HepG2 (cell line): ENCODE results near the gene FNDC8. TPM values are rescaled to one million over a fixed set of nuclear protein-coding genes. Genes with fewer than 3 reads are reported as not detected.

Experiments
- BCL3 ChIP-seq: sonication (generic); formaldehyde crosslinking; IDR thresholded peaks from 2 replicates; pipeline ENCODE4 v1.5.1; 2020; ENCODE audit warnings: mild to moderate bottlenecking, missing genetic modification reagents, moderate library complexity
- FOXJ3 ChIP-seq: sonication (generic); formaldehyde crosslinking; IDR thresholded peaks from 2 replicates; pipeline ENCODE4 v1.4.0; 2020; ENCODE audit warnings: missing genetic modification reagents, mild to moderate bottlenecking, borderline replicate concordance
- PHF8 ChIP-seq: sonication (generic); formaldehyde crosslinking; IDR thresholded peaks from 2 replicates; pipeline ENCODE4 v1.5.0; 2020; ENCODE audit warnings: missing genetic modification reagents
- RFX3 ChIP-seq: IDR thresholded peaks from 2 replicates; pipeline ENCODE4 v1.6.1; 2016; ENCODE audit warnings: missing biosample characterization, missing genetic modification reagents
- TARDBP ChIP-seq: sonication (generic); formaldehyde crosslinking; IDR thresholded peaks from 2 replicates; pipeline ENCODE4 v1.8.0; 2022; ENCODE audit warnings: mild to moderate bottlenecking, missing genetic modification reagents
- YY1 ChIP-seq: IDR thresholded peaks from 2 replicates; pipeline ENCODE4 v1.6.1; 2011; ENCODE audit warnings: low read length, low read depth, moderate library complexity, mild to moderate bottlenecking; ENCODE audit not compliant: insufficient read depth, insufficient replicate concordance
- ZNF354B ChIP-seq: sonication (generic); formaldehyde crosslinking; IDR thresholded peaks from 2 replicates; pipeline ENCODE4 v1.8.0; 2022; ENCODE audit warnings: mild to moderate bottlenecking, missing genetic modification reagents
- ZNF609 ChIP-seq: sonication (generic); formaldehyde crosslinking; IDR thresholded peaks from 2 replicates; pipeline ENCODE4 v1.4.0; 2020; ENCODE audit warnings: mild to moderate bottlenecking, missing genetic modification reagents, borderline replicate concordance
- ZNF749 ChIP-seq: sonication (generic); formaldehyde crosslinking; IDR thresholded peaks from 2 replicates; pipeline ENCODE4 v1.8.0; 2022; ENCODE audit warnings: mild to moderate bottlenecking, missing genetic modification reagents, moderate library complexity, borderline replicate concordance
- ZNF782 ChIP-seq: sonication (generic); formaldehyde crosslinking; IDR thresholded peaks from 2 replicates; pipeline ENCODE4 v1.4.0; 2020; ENCODE audit warnings: missing genetic modification reagents, mild to moderate bottlenecking, borderline replicate concordance
- polyA plus RNA-seq, 8 experiments: library from polyadenylated mRNA; depleted of rRNA in 3 of 8; stranded (reverse) in 7 of 8; unstranded in 1 of 8; fragments of >200 nt; fragmentation: Illumina TruSeq in 4 of 8; extraction: Trizol in 4 of 8; gene quantifications; 2 replicates each; pipeline versions ENCODE4 v1.2.1 to v1.2.3, GENCODE V29; 2011 to 2016; ENCODE audit warnings: low read depth in 4 of 8, missing spikeins in 1 of 8, mixed read lengths in 1 of 8; ENCODE audit not compliant: insufficient read depth in 1 of 8
- total RNA-seq, 5 experiments: library from RNA; depleted of rRNA; stranded (reverse); fragments of >200 nt; fragmentation: Illumina TruSeq; extraction: Trizol; gene quantifications; 2 replicates each; pipeline ENCODE4 v1.2.3, GENCODE V29; 2016; ENCODE audit warnings: low read depth in 1 of 5
- TF ChIP-seq, protein P1 (sequence below): IDR thresholded peaks from 2 replicates; pipeline ENCODE4 v1.6.1; 2016; ENCODE audit warnings: low read depth
- TF ChIP-seq, protein P2 (sequence below): sonication (generic); formaldehyde crosslinking; IDR thresholded peaks from 2 replicates; pipeline ENCODE4 v1.4.0; 2020; ENCODE audit warnings: missing genetic modification reagents

The FNDC8 gene
- total and polyA plus RNA-seq, 2 of the 13 experiments (the other 11 are each of a cell fraction or from before 2014, with no cell fraction given), result not detected

GRCh38 chr17:35088356-35088880 is 33.0 kb upstream of the FNDC8 start (continued):
- TF ChIP-seq ZNF609 (no peak), ZNF782 (CRISPR knock-in tag) (no peak), YY1 (no peak), FOXJ3 (no peak), PHF8 (CRISPR knock-in tag) (peak; percentile 36; the same call in 1 of the 2 replicates), TARDBP (no peak; the same call in 1 of the 2 replicates), ZNF749 (CRISPR knock-in tag) (no peak), ZNF354B (CRISPR knock-in tag) (peak; percentile 57; the same call in 1 of the 2 replicates), BCL3 (CRISPR knock-in tag) (no peak), RFX3 (no peak)
- TF ChIP-seq, protein P1, sequence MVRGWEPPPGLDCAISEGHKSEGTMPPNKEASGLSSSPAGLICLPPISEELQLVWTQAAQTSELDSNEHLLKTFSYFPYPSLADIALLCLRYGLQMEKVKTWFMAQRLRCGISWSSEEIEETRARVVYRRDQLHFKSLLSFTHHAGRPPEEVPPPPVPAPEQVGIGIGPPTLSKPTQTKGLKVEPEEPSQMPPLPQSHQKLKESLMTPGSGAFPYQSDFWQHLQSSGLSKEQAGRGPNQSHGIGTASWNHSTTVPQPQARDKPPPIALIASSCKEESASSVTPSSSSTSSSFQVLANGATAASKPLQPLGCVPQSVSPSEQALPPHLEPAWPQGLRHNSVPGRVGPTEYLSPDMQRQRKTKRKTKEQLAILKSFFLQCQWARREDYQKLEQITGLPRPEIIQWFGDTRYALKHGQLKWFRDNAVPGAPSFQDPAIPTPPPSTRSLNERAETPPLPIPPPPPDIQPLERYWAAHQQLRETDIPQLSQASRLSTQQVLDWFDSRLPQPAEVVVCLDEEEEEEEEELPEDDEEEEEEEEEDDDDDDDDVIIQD, result no peak
- TF ChIP-seq, protein P2, sequence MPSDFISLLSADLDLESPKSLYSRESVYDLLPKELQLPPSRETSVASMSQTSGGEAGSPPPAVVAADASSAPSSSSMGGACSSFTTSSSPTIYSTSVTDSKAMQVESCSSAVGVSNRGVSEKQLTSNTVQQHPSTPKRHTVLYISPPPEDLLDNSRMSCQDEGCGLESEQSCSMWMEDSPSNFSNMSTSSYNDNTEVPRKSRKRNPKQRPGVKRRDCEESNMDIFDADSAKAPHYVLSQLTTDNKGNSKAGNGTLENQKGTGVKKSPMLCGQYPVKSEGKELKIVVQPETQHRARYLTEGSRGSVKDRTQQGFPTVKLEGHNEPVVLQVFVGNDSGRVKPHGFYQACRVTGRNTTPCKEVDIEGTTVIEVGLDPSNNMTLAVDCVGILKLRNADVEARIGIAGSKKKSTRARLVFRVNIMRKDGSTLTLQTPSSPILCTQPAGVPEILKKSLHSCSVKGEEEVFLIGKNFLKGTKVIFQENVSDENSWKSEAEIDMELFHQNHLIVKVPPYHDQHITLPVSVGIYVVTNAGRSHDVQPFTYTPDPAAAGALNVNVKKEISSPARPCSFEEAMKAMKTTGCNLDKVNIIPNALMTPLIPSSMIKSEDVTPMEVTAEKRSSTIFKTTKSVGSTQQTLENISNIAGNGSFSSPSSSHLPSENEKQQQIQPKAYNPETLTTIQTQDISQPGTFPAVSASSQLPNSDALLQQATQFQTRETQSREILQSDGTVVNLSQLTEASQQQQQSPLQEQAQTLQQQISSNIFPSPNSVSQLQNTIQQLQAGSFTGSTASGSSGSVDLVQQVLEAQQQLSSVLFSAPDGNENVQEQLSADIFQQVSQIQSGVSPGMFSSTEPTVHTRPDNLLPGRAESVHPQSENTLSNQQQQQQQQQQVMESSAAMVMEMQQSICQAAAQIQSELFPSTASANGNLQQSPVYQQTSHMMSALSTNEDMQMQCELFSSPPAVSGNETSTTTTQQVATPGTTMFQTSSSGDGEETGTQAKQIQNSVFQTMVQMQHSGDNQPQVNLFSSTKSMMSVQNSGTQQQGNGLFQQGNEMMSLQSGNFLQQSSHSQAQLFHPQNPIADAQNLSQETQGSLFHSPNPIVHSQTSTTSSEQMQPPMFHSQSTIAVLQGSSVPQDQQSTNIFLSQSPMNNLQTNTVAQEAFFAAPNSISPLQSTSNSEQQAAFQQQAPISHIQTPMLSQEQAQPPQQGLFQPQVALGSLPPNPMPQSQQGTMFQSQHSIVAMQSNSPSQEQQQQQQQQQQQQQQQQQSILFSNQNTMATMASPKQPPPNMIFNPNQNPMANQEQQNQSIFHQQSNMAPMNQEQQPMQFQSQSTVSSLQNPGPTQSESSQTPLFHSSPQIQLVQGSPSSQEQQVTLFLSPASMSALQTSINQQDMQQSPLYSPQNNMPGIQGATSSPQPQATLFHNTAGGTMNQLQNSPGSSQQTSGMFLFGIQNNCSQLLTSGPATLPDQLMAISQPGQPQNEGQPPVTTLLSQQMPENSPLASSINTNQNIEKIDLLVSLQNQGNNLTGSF (CRISPR knock-in tag), result no peak
